DND-41 (cell line): ENCODE measurements around the gene ROBO2.

Experiments used
- ATAC-seq: fragments of 200-7000 bp; cut with Tn5 transposase; 3 replicates; pipeline ENCODE4 v1.9.1; 2021; ENCODE audit warnings: low read depth; ENCODE audit not compliant: insufficient read depth
- DNase-seq: peaks from one replicate; pipeline ENCODE4 v3.0.0-alpha.2; 2020
- H2AFZ ChIP-seq: 2 replicates; pipeline ENCODE4 v1.6.0; 2012; ENCODE audit warnings: low read depth, low read length
- H3K27ac ChIP-seq: 2 replicates; pipeline ENCODE4 v1.5.1; 2012; ENCODE audit warnings: low read length, inconsistent platforms
- H3K27me3 ChIP-seq: fragments of 200-600 bp; sonication (generic); 2 replicates; pipeline ENCODE4 v1.6.0; 2012; ENCODE audit warnings: low read length, mild to moderate bottlenecking, inconsistent platforms; ENCODE audit not compliant: insufficient read depth, poor library complexity
- H3K36me3 ChIP-seq: 2 replicates; pipeline ENCODE4 v1.5.1; 2012; ENCODE audit warnings: low read length, inconsistent platforms; ENCODE audit not compliant: insufficient read depth
- H3K4me1 ChIP-seq: 2 replicates; pipeline ENCODE4 v1.5.1; 2012; ENCODE audit warnings: mild to moderate bottlenecking, low read length; ENCODE audit not compliant: insufficient read depth
- H3K4me2 ChIP-seq: 2 replicates; pipeline ENCODE4 v1.6.0; 2012; ENCODE audit warnings: mild to moderate bottlenecking, moderate library complexity, low read length, inconsistent platforms; ENCODE audit not compliant: insufficient read depth
- H3K4me3 ChIP-seq, 2 experiments: fragments of 200-600 bp in 1 of 2; shearing (Covaris generic) in 1 of 2; 2 replicates each; pipeline ENCODE4 v1.5.1; 2012 to 2016; ENCODE audit warnings: inconsistent platforms in 2 of 2, low read length in 2 of 2, mild to moderate bottlenecking in 2 of 2, low read depth in 1 of 2, moderate library complexity in 1 of 2
- H3K79me2 ChIP-seq: 2 replicates; pipeline ENCODE4 v1.6.0; 2012; ENCODE audit warnings: low read length, inconsistent platforms; ENCODE audit not compliant: insufficient read depth
- H3K9ac ChIP-seq: 2 replicates; pipeline ENCODE4 v1.6.0; 2012; ENCODE audit warnings: low read depth, mild to moderate bottlenecking, inconsistent platforms, low read length, moderate library complexity
- H3K9me3 ChIP-seq: 2 replicates; pipeline ENCODE4 v1.5.1; 2012; ENCODE audit warnings: low read length, moderate library complexity, mild to moderate bottlenecking, inconsistent platforms; ENCODE audit not compliant: insufficient read depth, severe bottlenecking
- H4K20me1 ChIP-seq: 2 replicates; pipeline ENCODE4 v1.6.0; 2012; ENCODE audit warnings: low read length; ENCODE audit not compliant: insufficient read depth
- EZH2 ChIP-seq: IDR thresholded peaks from 3 replicates; pipeline ENCODE4 v1.6.1; 2012; ENCODE audit warnings: borderline replicate concordance, low read depth, mild to moderate bottlenecking, moderate library complexity, low read length, inconsistent platforms; ENCODE audit not compliant: severe bottlenecking
- TF ChIP-seq, protein P1 (sequence below): IDR thresholded peaks from 2 replicates; pipeline ENCODE4 v1.5.1; 2012; ENCODE audit warnings: borderline replicate concordance, low read length, moderate library complexity, mild to moderate bottlenecking; ENCODE audit not compliant: poor library complexity, severe bottlenecking; ENCODE audit errors: extremely low read depth

ROBO2 gene

DNA sequence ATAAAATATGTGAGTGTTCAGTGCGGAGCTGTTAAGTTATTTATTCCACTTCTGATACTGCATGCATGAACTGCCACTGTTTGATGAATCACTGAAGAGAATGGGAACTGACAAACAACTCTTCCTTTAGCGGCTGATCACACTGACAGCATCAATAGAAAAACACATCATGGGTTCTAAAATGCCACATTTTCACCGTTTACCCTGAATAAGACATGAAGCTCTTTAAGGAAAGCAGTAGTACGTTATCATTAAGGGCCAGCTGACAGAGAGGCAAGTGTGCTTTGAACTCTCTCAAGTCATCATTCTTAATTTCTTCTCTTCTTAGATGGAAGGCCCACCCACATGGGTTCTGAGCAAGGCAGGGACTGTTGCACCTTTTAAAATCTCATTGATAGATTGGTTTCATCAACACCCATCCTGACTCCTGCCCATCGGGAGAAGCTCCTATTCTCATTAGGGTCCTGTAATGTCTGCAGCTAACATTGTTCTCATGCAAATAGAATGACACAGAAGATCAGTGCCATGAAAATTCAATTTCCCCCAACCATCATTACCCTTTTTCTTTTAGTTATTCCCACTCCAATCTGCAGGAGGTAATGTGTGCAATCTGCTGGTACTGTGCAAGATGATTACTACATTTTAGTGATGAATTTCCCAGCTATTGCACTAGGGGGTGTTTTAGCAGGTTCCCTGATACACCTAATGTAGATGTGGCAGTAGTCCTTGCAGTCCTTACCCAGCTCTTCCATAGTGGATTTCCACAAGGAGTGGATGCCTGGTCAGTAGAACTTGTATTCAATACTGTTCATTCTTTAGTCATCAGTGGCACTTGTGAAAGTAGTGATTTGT lies 119.1 kb downstream of the ROBO2 start:
- no peak overlapping the region for H3K4me2 ChIP-seq
- H3K4me3 ChIP-seq: no peak overlapping the region
- H3K9ac ChIP-seq: no peak overlapping the region
- H3K36me3 ChIP-seq: no peaks in the 10 kb centered on the region
- no peak for TF ChIP-seq EZH2
- TF ChIP-seq, protein P1, sequence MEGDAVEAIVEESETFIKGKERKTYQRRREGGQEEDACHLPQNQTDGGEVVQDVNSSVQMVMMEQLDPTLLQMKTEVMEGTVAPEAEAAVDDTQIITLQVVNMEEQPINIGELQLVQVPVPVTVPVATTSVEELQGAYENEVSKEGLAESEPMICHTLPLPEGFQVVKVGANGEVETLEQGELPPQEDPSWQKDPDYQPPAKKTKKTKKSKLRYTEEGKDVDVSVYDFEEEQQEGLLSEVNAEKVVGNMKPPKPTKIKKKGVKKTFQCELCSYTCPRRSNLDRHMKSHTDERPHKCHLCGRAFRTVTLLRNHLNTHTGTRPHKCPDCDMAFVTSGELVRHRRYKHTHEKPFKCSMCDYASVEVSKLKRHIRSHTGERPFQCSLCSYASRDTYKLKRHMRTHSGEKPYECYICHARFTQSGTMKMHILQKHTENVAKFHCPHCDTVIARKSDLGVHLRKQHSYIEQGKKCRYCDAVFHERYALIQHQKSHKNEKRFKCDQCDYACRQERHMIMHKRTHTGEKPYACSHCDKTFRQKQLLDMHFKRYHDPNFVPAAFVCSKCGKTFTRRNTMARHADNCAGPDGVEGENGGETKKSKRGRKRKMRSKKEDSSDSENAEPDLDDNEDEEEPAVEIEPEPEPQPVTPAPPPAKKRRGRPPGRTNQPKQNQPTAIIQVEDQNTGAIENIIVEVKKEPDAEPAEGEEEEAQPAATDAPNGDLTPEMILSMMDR: no peak
- ATAC-seq: no peak
- H3K79me2 ChIP-seq: no peaks in the 10 kb centered on the region
- no peaks in the 10 kb centered on the region for H3K27me3 ChIP-seq
- no peak overlapping the region for H2AFZ ChIP-seq
- no peaks in the 10 kb centered on the region for H4K20me1 ChIP-seq
- no peaks in the 10 kb centered on the region for H3K9me3 ChIP-seq
- no peak overlapping the region for H3K27ac ChIP-seq
- no peak for DNase-seq
- H3K4me1 ChIP-seq: no peaks in the 10 kb centered on the region

GRCh38 chr3:77160931-77161497 lies 121.1 kb downstream of the ROBO2 start:
- no peak for DNase-seq
- no peaks in the 10 kb centered on the region for H3K27me3 ChIP-seq
- no peaks in the 10 kb centered on the region for H3K4me1 ChIP-seq
- ATAC-seq: no peak
- H3K79me2 ChIP-seq: no peaks in the 10 kb centered on the region
- TF ChIP-seq EZH2: no peak
- TF ChIP-seq, protein P1: no peak
- no peaks in the 10 kb centered on the region for H3K9me3 ChIP-seq
- no peak overlapping the region for H3K4me2 ChIP-seq
- no peak overlapping the region for H3K27ac ChIP-seq
- H4K20me1 ChIP-seq: no peaks in the 10 kb centered on the region
- H3K4me3 ChIP-seq: no peak overlapping the region
- H3K36me3 ChIP-seq: no peaks in the 10 kb centered on the region
- no peak overlapping the region for H3K9ac ChIP-seq
- no peak overlapping the region for H2AFZ ChIP-seq

DNA sequence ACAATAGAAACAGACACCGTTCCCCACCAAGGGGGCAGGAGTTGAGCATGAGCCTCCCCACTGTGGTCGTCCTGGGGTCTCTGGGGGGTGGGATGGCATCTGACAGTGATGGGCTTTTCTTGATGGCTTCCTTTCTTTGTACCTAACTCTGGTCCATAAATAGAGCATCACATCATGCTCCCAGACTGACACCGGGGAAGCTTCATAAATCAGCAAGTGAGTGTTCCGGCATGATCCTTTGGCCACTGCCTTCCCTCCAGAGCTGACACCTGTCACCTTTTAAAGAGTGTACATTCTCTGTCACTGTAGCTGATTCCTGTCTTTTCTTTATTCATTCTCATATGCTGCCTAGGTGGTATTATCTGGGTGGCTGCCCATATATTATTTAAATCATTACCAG lies 129.9 kb downstream of the ROBO2 start:
- no peak overlapping the region for H3K4me3 ChIP-seq
- no peak overlapping the region for H3K9ac ChIP-seq
- H3K4me2 ChIP-seq: no peak overlapping the region
- no peaks in the 10 kb centered on the region for H3K79me2 ChIP-seq
- H3K27ac ChIP-seq: no peak overlapping the region
- ATAC-seq (no peak), DNase-seq (no peak)
- no peak for TF ChIP-seq EZH2
- TF ChIP-seq, protein P1: no peak
- no peaks in the 10 kb centered on the region for H3K4me1 ChIP-seq
- H3K9me3 ChIP-seq: no peaks in the 10 kb centered on the region
- no peak overlapping the region for H2AFZ ChIP-seq
- no peaks in the 10 kb centered on the region for H3K36me3 ChIP-seq
- no peaks in the 10 kb centered on the region for H4K20me1 ChIP-seq
- H3K27me3 ChIP-seq: no peaks in the 10 kb centered on the region
